Renal pelvis (tissue), 4 donors: ENCODE results near the gene HOXC13. TPM values are rescaled to one million over a fixed set of nuclear protein-coding genes. Genes with fewer than 3 reads are reported as not detected.

Source experiments
- DNase-seq: peaks from one replicate; pipeline ENCODE4 v3.0.0-alpha.2; 2013
- polyA plus RNA-seq, 3 donors: library from polyadenylated mRNA; unstranded; fragments of 120-200 nt; gene quantifications; one replicate each; pipeline ENCODE4 v1.2.1, GENCODE V29; 2013; ENCODE audit not compliant: insufficient read length in 3 of 3

The HOXC13 gene
- polyA plus RNA-seq, 3 donors: not detected

- no peak for DNase-seq
Measured at GRCh38 chr12:53980802-53981496, 42.3 kb downstream of the HOXC13 start.

GRCh38 chr12:53981634-53982565, 43.3 kb downstream of the HOXC13 start:
- no peak for DNase-seq

- no peak for DNase-seq
Measured at GRCh38 chr12:53982648-53983567, 44.3 kb downstream of the HOXC13 start.

- DNase-seq: no peak
Measured at GRCh38 chr12:53983568-53983949, 44.9 kb downstream of the HOXC13 start.

- no peak for DNase-seq
Measured at GRCh38 chr12:53983950-53984572, 45.4 kb downstream of the HOXC13 start.

- peak; percentile 99 for DNase-seq
Measured at GRCh38 chr12:53984901-53985691, 46.5 kb downstream of the HOXC13 start, which contains the start of gene HOXC10. Gene HOXC10 (plus strand): TSS chr12:53985146. CDS start chr12:53985260, 114 bp downstream.

GRCh38 chr12:53985692-53985993, 47.0 kb downstream of the HOXC13 start:
- DNase-seq: no peak

GRCh38 chr12:53985994-53986685, 47.5 kb downstream of the HOXC13 start:
- DNase-seq: no peak

- DNase-seq: no peak
Measured at GRCh38 chr12:53986686-53987483, 48.3 kb downstream of the HOXC13 start.

- DNase-seq: no peak
Measured at GRCh38 chr12:53987787-53988230, 49.2 kb downstream of the HOXC13 start.

- DNase-seq: no peak
Measured at GRCh38 chr12:53988541-53989226, 50.1 kb downstream of the HOXC13 start.

- DNase-seq: no peak
Measured at GRCh38 chr12:53989227-53990113, 50.8 kb downstream of the HOXC13 start.

- DNase-seq: no peak
Measured at GRCh38 chr12:53990311-53991076, 51.9 kb downstream of the HOXC13 start.

- no peak for DNase-seq
Measured at GRCh38 chr12:53991077-53991460, 52.4 kb downstream of the HOXC13 start.

- DNase-seq: no peak
Measured at GRCh38 chr12:53992377-53992889, 53.8 kb downstream of the HOXC13 start.
